ENCODE measurements around the gene SAMHD1.
"Not testable (repeated sequence)": the region's sequence is repeated elsewhere in the genome, so short reads cannot be mapped to it uniquely, and the experiment has no call there.

DNA sequence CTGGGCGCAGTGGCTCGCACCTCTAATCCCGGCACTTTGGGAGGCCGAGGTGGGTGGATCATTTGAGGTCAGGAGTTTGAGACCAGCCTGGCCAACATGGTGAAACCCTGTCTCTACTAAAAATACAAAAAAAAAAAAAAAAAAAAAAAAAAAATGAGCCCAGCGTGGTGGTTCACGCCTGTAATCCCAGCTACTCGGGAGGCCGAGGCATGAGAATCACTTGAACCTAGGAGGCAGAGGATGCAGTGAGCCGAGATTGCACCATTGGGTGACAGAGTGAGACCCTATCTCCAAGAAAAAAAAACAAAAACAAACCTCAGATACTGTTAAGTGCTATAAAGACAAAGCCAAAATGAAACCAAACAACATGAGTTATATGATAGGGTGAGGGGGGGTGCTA, 110.5 kb downstream of the SAMHD1 start:
- not testable (repeated sequence) for TF ChIP-seq CTCF (IDR thresholded peaks at IDR 0.05; ENCODE audit: insufficient read depth, low read length, poor library complexity, severe bottlenecking); EZH2phosphoT487 (conservative IDR thresholded peaks at IDR 0.05; ENCODE audit: low read length)

All from SU-DHL-6 (cell line).